ENCODE measurements around the gene FOXD4L3.
"Not testable (repeated sequence)": the region's sequence is repeated elsewhere in the genome, so short reads cannot be mapped to it uniquely, and the experiment has no call there.

- not testable (repeated sequence) for TF ChIP-seq CTCF (IDR thresholded peaks at IDR 0.05); ZFX (IDR thresholded peaks at IDR 0.05; ENCODE audit: borderline replicate concordance)
Observed at GRCh38 chr9:68307127-68307526, 4.5 kb downstream of the FOXD4L3 start.
